GOT3 (cell line): ENCODE measurements around the gene CLPTM1L.
"Not testable (repeated sequence)": the region's sequence is repeated elsewhere in the genome, so short reads cannot be mapped to it uniquely, and the experiment has no call there.

Source experiments
- DNase-seq: peaks from one replicate; lab custom pipeline; 2025; ENCODE audit warnings: mixed read lengths; lab: John Stamatoyannopoulos, UW

CLPTM1L gene

DNA sequence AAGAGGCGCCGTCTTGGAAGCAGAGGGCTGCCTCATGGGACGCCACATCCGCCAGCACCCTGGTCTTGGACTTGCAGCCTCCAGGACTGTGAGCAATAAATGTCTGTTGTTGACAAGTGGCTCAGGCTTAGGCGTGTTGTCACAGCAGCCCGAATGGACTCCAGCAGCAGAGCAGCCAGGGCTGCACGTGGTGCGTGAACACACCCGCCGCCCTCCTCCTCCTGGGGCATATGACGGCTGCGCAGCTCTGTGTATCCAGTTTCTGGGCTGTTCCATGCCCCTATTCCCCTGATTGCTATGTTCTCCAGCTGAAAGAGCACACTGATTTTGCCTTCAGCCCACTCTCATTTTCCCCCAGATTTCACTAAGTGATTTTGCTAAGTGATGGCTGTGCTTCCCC lies 36.0 kb upstream of the CLPTM1L start:
- no peak for DNase-seq

DNA sequence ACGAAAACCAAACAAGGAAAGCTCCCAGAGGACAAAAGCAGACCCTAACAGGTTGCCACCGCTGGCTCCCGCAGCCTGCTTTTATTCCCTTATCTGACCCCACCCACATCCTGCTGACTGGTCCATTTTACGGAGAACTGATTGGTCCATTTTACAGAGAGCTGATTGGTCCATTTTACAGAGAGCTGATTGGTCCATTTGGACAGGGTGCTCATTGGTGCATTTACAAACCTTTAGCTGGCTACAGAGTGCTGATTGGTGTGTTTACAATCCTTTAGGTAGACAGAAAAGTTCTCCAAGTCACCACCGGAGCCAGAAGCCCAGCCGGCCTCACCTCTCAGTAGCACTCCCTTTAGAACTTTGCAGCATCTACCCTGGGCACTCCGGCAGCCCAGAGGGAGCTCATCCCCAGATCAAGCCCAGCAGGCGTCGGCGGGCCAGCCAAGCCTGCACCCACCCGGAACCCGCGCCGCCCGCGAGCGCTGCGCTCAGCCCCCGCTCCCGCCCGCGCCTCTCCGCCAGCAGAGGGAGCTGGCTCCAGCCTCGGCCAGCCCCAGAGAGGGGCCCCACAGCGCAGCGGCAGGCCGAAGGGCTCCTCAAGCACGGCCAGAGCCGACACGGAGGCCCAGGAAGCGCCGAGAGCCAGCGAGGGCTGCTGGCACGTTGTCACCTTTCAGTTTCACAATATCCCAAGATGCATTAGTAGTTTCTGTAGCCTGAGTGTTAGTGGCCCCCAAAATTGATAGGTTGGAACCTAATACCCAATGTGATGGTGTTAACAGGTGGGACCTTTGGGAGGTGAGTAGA lies 35.3 kb upstream of the CLPTM1L start:
- no peak for DNase-seq

GRCh38 chr5:1378866-1379659 lies 34.2 kb upstream of the CLPTM1L start:
- no peak for DNase-seq

GRCh38 chr5:1378096-1378495 lies 33.2 kb upstream of the CLPTM1L start:
- DNase-seq, result no peak

DNA sequence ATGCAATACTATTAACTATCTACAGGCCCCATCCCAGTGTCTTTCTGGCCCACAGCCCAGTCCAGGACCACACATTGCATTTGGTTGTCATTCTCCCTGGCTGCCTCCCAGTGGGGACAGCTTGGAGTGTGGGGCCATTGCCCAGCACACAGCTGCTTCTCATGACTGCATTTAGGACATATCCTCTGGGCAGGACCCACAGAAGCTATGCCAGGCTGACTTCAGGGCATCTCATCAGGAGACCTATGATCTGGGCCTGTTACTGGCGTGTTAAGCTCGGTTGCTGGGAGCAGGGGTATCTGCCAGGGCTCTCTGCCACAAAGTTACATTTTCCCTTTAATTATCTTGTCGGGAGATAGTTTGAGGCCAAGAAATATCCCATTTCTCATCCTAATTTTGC lies 32.1 kb upstream of the CLPTM1L start:
- no peak for DNase-seq

DNA sequence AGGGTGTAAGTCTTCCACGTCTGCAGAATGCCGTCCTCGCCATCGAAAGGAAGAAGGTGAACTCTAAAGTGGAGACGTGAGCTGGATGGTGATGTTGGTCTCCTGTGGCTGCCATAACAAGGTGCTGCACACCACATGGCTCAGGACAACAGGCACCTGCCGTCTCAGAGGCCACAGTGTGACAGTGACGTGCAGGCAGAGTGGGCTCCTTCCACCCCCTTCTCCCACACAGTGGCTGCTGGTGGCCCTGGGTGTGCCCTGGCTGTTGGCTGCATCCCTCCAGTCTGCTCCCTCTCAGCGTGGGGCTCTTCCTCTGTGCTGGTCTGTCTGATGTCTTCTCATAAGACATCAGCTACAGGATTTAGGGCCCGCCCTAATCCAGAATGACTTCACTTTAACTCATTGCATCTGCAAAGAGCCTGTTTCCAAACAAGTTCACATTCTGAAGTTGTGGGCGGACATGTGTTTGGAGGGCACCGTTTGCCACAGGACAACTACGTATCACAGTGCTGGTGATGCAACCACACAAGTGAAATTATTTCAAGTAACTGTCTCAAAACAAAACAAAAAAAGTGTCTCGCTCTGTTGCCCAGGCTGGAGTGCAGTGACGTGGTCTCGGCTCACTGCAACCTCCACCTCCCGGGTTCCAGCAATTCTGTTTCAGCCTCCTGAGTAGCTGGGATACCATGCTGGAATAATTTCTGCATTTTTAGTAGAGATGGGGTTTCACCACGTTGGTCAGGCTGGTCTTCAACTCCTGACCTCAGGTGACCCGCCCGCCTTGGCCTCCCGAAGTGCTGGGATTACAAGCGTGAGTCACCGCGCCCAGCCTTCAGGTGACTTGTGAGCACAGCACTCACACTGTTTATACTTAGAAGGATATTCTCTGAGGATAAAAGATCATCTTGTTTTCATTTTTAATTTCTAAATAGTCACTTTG lies 31.2 kb upstream of the CLPTM1L start:
- DNase-seq, result no peak

DNA sequence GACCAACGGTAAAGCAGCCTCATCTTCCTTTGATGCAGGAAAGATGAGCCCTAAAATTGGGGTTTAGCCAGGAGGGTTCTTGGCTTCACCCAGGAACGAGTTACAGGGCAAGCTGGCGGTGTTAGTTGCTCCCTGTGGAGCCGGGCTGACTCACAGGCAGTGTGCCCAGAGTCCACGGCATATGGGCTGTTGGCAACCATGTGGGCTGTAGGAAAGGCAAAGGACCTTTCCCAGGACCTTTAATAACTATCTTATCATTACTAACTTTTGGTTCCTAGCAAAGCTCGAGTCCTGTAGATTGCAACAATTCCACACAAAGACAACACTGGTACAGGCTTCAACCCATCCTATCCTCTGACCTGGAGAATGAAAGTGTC lies 29.8 kb upstream of the CLPTM1L start:
- DNase-seq, result no peak

DNA sequence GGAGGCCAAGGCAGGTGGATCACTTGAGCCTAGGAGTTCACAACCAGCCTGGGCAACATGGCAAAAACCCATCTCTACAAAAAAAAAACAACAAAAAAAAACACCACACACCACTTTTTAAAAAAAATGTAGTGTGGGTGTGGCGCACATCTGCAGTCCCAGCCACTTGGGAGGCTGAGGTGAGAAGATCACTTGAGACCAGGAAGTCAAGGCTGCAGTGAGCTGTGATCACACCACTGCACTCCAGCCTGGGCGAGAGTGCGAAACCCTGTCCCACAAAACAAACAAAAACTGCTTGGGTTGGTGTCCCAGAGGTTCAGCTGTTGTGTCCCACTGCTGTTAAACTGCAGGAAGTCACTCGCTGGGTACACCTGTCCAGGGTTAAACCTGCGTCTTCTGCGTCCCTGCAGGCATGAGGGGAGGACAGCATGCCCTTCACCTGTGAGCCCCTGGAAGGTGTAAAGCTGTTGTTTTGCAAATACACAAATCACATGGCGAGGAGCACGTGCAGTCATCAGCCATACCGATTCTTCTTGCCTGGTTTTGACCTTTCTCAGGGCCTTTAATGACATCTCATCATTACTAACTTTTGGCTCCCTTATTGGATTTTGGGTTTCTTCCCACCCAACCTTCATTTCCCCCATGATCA lies 29.3 kb upstream of the CLPTM1L start:
- DNase-seq, result no peak

GRCh38 chr5:1371972-1372342 lies 27.1 kb upstream of the CLPTM1L start:
- not testable (repeated sequence) for DNase-seq

- no peak for DNase-seq
These were observed 26.5 kb upstream of the CLPTM1L start for GRCh38 chr5:1371218-1371971.

DNA sequence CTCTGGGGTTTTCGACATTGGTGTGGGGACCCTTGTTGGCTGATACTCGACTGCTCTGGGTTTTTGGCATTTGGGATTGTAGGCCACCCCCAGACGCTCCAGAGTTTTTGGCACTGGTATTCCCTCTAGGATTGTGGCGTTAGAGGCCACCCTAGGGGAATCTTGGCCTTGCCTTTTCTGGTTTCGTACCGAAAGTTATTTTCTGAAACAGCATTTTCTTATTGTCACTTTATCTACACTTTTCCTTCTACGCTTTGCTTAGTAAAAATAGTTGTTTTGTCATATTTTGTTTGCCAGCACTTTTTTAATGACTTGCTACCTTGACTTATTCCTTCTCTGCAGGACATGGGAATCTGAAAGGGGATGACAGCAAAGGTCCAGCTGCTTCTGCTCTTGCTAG lies 25.1 kb upstream of the CLPTM1L start:
- no peak for DNase-seq

DNA sequence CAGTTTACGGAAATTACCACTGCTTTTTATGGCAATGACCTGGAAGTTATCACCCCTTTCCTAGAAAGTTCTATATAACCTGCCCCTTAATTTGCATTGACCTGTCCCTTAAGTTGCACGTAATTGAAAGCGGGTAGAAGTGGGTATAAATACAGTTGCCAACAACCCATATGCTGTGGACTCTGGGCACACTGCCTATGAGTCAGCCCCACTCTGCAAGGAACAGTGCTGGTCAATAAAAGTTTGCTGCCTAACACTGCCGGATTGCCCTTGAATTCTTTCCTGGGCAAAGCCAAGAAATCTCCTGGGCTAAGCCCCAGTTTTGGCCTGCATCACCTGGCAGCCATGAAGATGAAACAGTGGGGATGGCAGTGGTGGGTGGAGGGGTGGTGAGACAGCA lies 23.9 kb upstream of the CLPTM1L start:
- DNase-seq, result no peak

DNA sequence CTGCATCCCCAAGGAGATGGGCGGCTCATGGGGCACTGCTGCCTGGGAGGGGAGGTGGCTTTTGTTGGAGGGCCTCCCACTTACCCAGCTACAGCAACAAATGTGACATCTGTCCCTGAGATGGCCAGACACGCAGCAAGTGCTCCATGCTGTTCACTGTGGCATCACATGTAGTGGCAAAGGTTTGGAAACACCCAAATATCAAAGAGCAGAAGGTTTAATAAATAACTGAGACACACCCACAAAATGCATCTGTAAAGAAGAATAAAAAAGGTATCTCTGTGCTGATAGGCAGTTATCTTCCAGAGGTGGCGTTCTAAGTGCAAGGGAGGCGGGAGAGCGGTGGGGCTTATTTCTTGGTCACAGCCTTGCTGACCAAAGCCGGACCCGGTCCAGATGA lies 23.3 kb upstream of the CLPTM1L start:
- no peak for DNase-seq

DNA sequence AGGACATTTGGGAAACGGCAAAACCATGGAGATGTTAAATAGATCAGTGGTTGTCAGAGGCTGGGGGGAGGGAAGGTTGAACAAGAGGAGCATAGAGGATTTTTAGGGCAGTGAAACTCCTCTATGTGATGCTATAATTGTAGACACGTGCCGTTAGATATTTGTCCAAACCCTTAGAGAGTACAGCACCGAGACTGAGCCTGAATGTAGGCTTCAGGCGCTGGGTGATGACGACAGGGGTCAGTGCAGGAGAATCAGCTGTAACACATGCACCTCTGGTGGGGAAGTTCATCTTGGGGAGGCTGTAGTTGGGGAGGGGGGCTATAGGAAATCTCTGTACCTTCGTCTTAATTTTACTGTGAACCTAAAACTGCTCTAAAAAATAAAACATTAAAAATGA lies 22.2 kb upstream of the CLPTM1L start:
- DNase-seq, result no peak

- no peak for DNase-seq
These were observed 21.6 kb upstream of the CLPTM1L start for GRCh38 chr5:1366514-1366913.

- no peak for DNase-seq
These were observed 19.3 kb upstream of the CLPTM1L start for GRCh38 chr5:1364211-1364610.

DNA sequence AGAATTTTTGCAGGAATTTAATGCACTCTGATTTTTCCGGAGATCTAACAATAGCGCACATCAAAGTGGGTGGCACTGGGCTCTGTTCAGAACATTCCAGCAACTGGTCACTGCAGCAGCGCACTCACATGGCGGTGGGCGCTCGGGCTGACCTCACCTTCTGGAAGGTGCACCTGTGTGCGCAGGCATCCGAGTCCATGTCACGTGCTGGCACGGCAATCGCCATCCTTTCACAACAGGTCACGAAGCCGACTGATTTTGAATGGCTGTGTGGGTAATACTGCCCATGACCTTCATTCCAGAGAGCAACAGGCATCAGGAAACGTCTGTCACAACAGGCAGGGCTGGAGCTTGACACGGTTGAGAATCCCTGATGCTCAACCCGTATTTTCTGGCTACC lies 18.7 kb upstream of the CLPTM1L start:
- no peak for DNase-seq

DNA sequence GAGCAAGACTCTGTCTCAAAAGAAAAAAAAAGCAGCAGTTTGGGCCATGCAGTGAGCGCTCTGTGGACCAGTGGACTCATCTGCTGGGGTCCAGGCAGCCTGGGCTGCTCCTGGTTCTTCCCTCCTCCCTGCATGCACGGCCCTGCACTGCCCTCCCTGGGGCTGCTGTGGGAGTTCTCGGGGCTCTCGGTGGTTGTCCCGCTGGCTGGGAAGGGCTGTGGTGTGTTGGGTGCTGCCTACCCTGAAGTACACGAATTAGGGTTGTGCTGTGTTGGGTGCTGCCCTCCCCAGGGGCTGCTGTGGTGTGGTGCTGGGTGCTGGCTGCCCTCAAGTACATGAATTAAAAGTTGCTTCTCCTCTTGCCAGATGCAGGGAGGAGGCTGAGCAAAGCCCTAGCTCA lies 18.3 kb upstream of the CLPTM1L start:
- no peak for DNase-seq

GRCh38 chr5:1362242-1363015 lies 17.5 kb upstream of the CLPTM1L start:
- no peak for DNase-seq

DNA sequence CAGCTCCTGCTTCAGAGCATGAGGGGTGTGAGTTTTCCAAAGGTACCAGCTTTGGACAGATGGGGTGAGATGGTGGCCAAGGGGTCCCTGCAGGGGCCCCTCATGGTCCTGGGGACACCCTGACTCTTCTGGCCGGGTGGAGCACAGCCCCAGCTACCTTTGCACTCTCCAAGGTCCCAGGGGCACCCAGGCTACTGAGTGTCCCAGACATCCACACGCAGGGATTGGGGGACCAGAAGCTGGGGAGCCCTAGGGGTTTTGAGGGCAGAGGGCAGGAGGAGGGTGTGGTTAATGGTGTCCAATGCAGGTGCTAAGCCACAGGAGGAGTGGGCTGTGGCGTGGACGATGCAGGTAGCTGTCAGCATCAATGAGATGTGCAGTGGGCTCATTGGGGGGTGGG lies 16.0 kb upstream of the CLPTM1L start:
- no peak for DNase-seq
